Astrocyte (in vitro differentiated cells and primary cell): ENCODE results near the gene ARHGAP32. TPM values are rescaled to one million over a fixed set of nuclear protein-coding genes. Genes with fewer than 3 reads are reported as not detected.

Experiments
- DNase-seq: peaks from one replicate; pipeline ENCODE4 v3.0.0-alpha.2; 2010; ENCODE audit warnings: low read depth
- FAIRE-seq: peaks from 2 replicates; lab custom pipeline; 2011; peaks lifted over from hg19 to GRCh38; lab: Jason Lieb, UNC
- H2AFZ ChIP-seq: 2 replicates; pipeline ENCODE4 v1.6.0; 2012; ENCODE audit warnings: low read depth, low read length, inconsistent platforms
- H3K27ac ChIP-seq: 2 replicates; pipeline ENCODE4 v1.5.1; 2011; ENCODE audit warnings: low read depth, low read length, inconsistent platforms
- H3K27me3 ChIP-seq: 2 replicates; pipeline ENCODE4 v1.6.0; 2011; ENCODE audit warnings: low read length, inconsistent platforms; ENCODE audit not compliant: insufficient read depth
- H3K36me3 ChIP-seq: 2 replicates; pipeline ENCODE4 v1.5.1; 2011; ENCODE audit warnings: low read length, inconsistent platforms; ENCODE audit not compliant: insufficient read depth
- H3K4me1 ChIP-seq: 2 replicates; pipeline ENCODE4 v1.5.1; 2011; ENCODE audit warnings: low read length, inconsistent platforms; ENCODE audit not compliant: insufficient read depth
- H3K4me2 ChIP-seq: 2 replicates; pipeline ENCODE4 v1.6.0; 2012; ENCODE audit warnings: low read length, inconsistent platforms
- H3K4me3 ChIP-seq: 2 replicates; pipeline ENCODE4 v1.5.1; 2011; ENCODE audit warnings: low read depth, mild to moderate bottlenecking, low read length, inconsistent platforms; ENCODE audit not compliant: insufficient read depth
- H3K79me2 ChIP-seq: 2 replicates; pipeline ENCODE4 v1.6.0; 2012; ENCODE audit warnings: mild to moderate bottlenecking, low read length, inconsistent platforms; ENCODE audit not compliant: insufficient read depth
- H3K9ac ChIP-seq: 2 replicates; pipeline ENCODE4 v1.6.0; 2012; ENCODE audit warnings: mild to moderate bottlenecking, low read length, inconsistent platforms
- H3K9me3 ChIP-seq: 2 replicates; pipeline ENCODE4 v1.5.1; 2012; ENCODE audit warnings: low read depth, mild to moderate bottlenecking, low read length, inconsistent platforms; ENCODE audit not compliant: insufficient read depth
- H4K20me1 ChIP-seq: 2 replicates; pipeline ENCODE4 v1.6.0; 2012; ENCODE audit warnings: low read length, inconsistent platforms; ENCODE audit not compliant: insufficient read depth
- H3K27ac Mint-ChIP-seq: one replicate; pipeline ENCODE4 v1.8.0; 2021; ENCODE audit warnings: mild to moderate bottlenecking, mixed read lengths; ENCODE audit not compliant: unreplicated experiment
- H3K27me3 Mint-ChIP-seq: one replicate; pipeline ENCODE4 v1.8.0; 2021; ENCODE audit warnings: low read depth, mixed read lengths; ENCODE audit not compliant: unreplicated experiment
- H3K36me3 Mint-ChIP-seq: one replicate; pipeline ENCODE4 v1.8.0; 2021; ENCODE audit warnings: low read depth, mixed read lengths; ENCODE audit not compliant: unreplicated experiment
- H3K4me1 Mint-ChIP-seq: one replicate; pipeline ENCODE4 v1.8.0; 2021; ENCODE audit warnings: low read depth, mixed read lengths; ENCODE audit not compliant: unreplicated experiment
- H3K4me3 Mint-ChIP-seq: one replicate; pipeline ENCODE4 v1.8.0; 2021; ENCODE audit warnings: mild to moderate bottlenecking, moderate library complexity, mixed read lengths; ENCODE audit not compliant: unreplicated experiment
- H3K9me3 Mint-ChIP-seq: one replicate; pipeline ENCODE4 v1.8.0; 2021; ENCODE audit warnings: mild to moderate bottlenecking, mixed read lengths; ENCODE audit not compliant: unreplicated experiment
- EZH2 ChIP-seq: IDR thresholded peaks from 2 replicates; pipeline ENCODE4 v1.6.1; 2012; ENCODE audit warnings: mild to moderate bottlenecking, low read length, inconsistent platforms; ENCODE audit not compliant: insufficient read depth
- total RNA-seq: library from RNA; stranded (reverse); gene quantifications from 2 replicates; pipeline ENCODE4 v1.2.1, GENCODE V29; 2021
- TF ChIP-seq, protein P1 (sequence below): IDR thresholded peaks from 2 replicates; pipeline ENCODE4 v1.5.1; 2011; ENCODE audit warnings: low read depth, mild to moderate bottlenecking, inconsistent platforms, low read length, moderate library complexity; ENCODE audit not compliant: insufficient read depth

ARHGAP32 gene
- total RNA-seq, 1 donor from 2014 or later = 21.6 TPM

DNA sequence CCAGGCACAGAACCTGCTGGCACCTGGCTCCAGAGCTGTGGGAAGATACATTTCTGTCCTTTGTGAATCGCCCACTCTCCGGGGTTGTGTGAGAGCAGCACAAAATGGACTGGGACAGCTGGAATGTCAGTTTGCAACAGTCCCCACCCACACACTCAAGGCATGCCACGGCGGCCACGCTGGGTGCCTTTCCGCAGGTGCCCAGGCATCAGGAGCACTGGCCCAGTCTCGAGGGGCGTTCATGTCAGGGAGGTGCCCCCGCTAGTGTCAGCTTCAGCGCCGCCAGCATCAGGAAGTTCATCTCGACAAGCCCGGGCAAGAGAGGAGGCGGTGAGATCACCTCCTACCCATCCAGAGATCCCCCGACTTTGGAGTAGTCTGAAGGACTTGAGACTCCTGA, 251.5 kb downstream of the ARHGAP32 start:
- no peak overlapping the region for H3K27ac ChIP-seq
- Mint-ChIP-seq H3K4me1 (peaks cover 11% of the 10 kb centered on the region), H3K4me3 (no peak overlapping the region), H3K27me3 (peaks cover 52% of the 10 kb centered on the region), H3K27ac (no peak overlapping the region), H3K36me3 (no peaks in the 10 kb centered on the region), H3K9me3 (peaks cover 4% of the 10 kb centered on the region)
- TF ChIP-seq, protein P1, sequence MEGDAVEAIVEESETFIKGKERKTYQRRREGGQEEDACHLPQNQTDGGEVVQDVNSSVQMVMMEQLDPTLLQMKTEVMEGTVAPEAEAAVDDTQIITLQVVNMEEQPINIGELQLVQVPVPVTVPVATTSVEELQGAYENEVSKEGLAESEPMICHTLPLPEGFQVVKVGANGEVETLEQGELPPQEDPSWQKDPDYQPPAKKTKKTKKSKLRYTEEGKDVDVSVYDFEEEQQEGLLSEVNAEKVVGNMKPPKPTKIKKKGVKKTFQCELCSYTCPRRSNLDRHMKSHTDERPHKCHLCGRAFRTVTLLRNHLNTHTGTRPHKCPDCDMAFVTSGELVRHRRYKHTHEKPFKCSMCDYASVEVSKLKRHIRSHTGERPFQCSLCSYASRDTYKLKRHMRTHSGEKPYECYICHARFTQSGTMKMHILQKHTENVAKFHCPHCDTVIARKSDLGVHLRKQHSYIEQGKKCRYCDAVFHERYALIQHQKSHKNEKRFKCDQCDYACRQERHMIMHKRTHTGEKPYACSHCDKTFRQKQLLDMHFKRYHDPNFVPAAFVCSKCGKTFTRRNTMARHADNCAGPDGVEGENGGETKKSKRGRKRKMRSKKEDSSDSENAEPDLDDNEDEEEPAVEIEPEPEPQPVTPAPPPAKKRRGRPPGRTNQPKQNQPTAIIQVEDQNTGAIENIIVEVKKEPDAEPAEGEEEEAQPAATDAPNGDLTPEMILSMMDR = no peak
- no peak for TF ChIP-seq EZH2
- H3K4me3 ChIP-seq = no peak overlapping the region
- H3K36me3 ChIP-seq = no peaks in the 10 kb centered on the region
- H3K4me1 ChIP-seq = no peaks in the 10 kb centered on the region
- H3K4me2 ChIP-seq = no peak overlapping the region
- no peaks in the 10 kb centered on the region for H3K9me3 ChIP-seq
- H3K9ac ChIP-seq = no peak overlapping the region
- H3K27me3 ChIP-seq = peaks cover 10% of the 10 kb centered on the region
- no peak for DNase-seq
- no peak overlapping the region for H2AFZ ChIP-seq
- no peaks in the 10 kb centered on the region for H3K79me2 ChIP-seq
- no peak for FAIRE-seq
- no peaks in the 10 kb centered on the region for H4K20me1 ChIP-seq

DNA sequence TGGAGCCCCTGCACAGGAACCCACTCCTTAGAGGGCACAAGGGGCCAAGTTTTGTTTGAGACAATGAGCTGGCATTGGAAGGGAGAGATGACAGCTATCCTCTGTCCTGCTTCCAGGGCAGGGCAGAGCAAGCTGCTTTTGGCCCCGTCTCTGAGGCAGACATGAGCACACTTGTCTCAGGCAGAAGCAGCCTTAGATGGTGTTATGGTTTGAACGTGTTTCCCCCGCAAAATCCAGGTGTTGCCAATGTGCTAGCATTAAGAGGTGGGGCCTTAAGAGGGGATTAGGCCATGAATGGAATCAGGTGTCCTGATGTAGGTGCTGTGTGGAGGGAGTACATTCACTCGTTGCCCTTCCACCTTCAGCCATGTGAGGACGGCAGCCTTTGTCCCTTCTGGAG, 252.0 kb downstream of the ARHGAP32 start:
- peaks cover 49% of the 10 kb centered on the region for H3K27me3 Mint-ChIP-seq
- Histone ChIP-seq H3K4me1 (no peaks in the 10 kb centered on the region), H2AFZ (no peak overlapping the region), H3K27me3 (peaks cover 10% of the 10 kb centered on the region), H3K4me3 (no peak overlapping the region), H3K9me3 (no peaks in the 10 kb centered on the region), H4K20me1 (no peaks in the 10 kb centered on the region), H3K36me3 (no peaks in the 10 kb centered on the region), H3K4me2 (no peak overlapping the region), H3K9ac (no peak overlapping the region), H3K27ac (no peak overlapping the region), H3K79me2 (no peaks in the 10 kb centered on the region)
- H3K4me3 Mint-ChIP-seq = no peak overlapping the region
- H3K9me3 Mint-ChIP-seq = peaks cover 4% of the 10 kb centered on the region
- no peaks in the 10 kb centered on the region for H3K36me3 Mint-ChIP-seq
- no peak for FAIRE-seq
- peaks cover 11% of the 10 kb centered on the region for H3K4me1 Mint-ChIP-seq
- H3K27ac Mint-ChIP-seq = no peak overlapping the region
- DNase-seq = no peak
- TF ChIP-seq EZH2 = no peak
- TF ChIP-seq, protein P1 = no peak

DNA sequence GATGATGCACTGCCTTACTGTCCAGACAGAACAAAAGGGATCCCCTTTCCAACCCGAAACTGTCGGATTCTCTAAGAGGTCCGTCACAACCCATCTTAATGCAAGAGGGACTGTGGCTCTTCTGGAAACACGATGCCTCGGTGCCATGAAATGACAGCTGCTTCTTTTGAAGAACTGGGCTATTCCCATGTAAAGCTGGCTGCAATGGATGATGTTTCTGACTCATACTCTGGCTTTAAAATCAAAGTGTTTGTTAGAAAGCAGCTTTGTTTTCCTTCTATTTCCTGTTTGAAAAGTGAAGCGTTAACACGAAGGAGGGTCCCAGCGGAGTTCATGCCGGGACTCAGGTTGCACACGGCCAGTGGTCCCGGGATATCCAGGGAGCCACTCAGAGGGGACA, 252.5 kb downstream of the ARHGAP32 start:
- Mint-ChIP-seq H3K36me3 (no peaks in the 10 kb centered on the region), H3K27ac (no peak overlapping the region), H3K27me3 (peaks cover 45% of the 10 kb centered on the region), H3K4me3 (no peak overlapping the region), H3K9me3 (peaks cover 4% of the 10 kb centered on the region), H3K4me1 (peaks cover 11% of the 10 kb centered on the region)
- H4K20me1 ChIP-seq = no peaks in the 10 kb centered on the region
- H2AFZ ChIP-seq = no peak overlapping the region
- no peak overlapping the region for H3K27ac ChIP-seq
- no peaks in the 10 kb centered on the region for H3K36me3 ChIP-seq
- H3K9ac ChIP-seq = no peak overlapping the region
- H3K4me1 ChIP-seq = no peaks in the 10 kb centered on the region
- no peak overlapping the region for H3K4me2 ChIP-seq
- no peak for DNase-seq
- no peak for TF ChIP-seq EZH2
- TF ChIP-seq, protein P1 = no peak
- no peak overlapping the region for H3K4me3 ChIP-seq
- peaks cover 10% of the 10 kb centered on the region for H3K27me3 ChIP-seq
- FAIRE-seq = no peak
- no peaks in the 10 kb centered on the region for H3K9me3 ChIP-seq
- H3K79me2 ChIP-seq = no peaks in the 10 kb centered on the region
